ENCODE data around the gene ZCCHC12.
"Not testable (repeated sequence)": the region's sequence is repeated elsewhere in the genome, so short reads cannot be mapped to it uniquely, and the experiment has no call there.

Gene ZCCHC12

DNA sequence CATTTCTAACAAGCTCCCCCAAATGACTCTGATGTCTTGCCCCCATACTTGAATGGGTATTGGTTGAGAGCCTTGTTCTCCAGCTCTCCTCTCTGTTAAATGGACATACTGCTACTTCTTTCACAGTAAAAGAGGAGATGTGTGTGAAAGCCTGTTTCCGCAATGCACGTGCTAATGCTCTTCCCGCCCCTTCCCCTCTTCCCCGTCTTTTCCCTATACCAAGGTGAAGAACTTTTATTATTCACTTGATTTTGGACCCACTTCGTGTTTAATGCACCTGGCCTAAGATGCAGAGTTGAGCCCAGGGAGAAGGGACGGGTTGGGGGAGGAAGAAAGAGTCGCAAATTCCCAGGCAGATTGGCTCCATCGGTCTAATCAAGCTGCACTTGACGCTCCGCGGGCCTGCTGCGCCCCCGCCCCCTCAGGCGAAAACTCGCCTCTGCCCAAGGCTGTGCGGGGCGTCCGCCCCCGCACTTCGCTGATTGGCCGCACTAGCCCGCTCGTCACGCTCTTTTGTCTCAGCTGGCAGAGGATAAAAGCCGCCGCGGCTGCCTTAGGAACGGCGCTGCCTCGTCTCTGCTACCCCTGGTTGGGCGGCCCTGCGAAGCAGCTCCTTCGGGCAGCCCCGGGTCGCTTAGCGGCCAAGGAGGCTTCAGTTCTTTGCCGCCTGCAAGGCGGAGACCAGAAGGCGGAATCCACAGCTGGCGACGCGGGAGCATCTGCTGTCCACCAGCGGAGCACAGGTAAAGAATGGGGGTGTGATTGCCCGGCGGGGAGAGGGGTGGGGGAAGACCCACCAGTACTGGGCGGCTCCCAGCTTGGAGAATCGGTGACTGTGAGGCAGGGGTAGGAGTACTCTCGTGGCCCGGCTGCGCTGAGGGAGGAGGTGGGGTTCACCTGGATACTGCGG, at the start of gene ZCCHC12:
TSS of gene ZCCHC12 (plus strand) at position 562 of the 910 bp plus-strand sequence. CDS start 1,421 bp downstream, outside the sequence.
- no peak for DNase-seq (ENCODE audit: low spot score)

DNA sequence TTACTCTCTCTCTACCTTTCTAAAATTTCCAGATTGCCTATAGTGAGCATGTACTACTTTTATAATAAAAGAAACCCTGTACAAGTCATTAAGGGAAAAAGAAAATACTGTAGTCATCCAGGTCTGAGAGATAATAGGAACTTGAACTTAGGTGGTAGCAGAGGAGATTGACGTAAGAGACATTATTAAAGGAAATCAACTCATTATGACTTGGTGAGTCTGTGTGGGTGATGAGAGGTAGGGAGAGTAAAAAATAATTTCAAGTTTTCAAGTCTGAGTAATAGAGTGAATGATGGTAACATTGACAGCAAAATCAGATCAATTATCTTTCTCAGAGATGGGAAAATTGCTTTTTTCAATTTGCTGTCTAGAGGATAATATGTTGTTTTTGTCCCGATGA, 44.0 kb upstream of the ZCCHC12 start:
- no peak for DNase-seq (ENCODE audit: low spot score)

DNA sequence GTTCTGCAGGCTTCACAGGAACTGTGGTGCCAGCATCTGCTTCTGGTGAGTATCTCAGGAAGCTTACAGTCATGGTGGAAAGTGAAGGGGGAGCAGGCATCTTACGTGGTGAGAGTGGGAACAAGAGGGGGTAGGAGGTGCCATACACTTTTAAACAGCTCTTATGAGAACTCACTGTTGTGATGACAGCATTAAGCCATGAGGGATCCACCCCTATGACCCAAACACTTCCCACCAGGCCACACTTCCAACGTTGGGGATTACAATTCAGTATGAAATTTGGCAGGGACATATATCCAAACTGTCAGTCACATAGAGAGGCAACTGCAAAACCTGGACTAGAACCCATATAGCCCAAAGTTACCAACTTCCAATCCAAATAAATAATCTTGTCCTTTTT, 43.1 kb upstream of the ZCCHC12 start:
- DNase-seq (ENCODE audit: low spot score), result no peak

DNA sequence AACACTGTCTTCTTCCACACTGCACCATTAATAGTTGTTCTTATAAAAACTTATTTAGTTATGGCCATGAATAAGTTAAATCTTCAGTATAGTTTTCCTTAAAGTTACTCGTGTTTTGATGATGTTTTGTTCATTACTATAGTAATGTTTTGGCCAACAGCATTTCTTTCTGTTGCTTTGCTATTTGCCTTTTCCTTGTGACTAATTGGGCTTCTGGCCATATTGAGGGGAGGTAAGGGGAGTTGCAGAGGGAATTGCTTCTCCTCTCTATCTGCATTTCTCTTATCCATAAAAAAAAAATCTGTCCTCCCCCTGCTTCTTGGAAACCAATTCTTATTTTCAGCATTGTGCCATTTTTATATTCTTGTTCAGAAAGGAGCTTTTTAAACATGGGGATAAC, 42.7 kb upstream of the ZCCHC12 start:
- no peak for DNase-seq (ENCODE audit: low spot score)

DNA sequence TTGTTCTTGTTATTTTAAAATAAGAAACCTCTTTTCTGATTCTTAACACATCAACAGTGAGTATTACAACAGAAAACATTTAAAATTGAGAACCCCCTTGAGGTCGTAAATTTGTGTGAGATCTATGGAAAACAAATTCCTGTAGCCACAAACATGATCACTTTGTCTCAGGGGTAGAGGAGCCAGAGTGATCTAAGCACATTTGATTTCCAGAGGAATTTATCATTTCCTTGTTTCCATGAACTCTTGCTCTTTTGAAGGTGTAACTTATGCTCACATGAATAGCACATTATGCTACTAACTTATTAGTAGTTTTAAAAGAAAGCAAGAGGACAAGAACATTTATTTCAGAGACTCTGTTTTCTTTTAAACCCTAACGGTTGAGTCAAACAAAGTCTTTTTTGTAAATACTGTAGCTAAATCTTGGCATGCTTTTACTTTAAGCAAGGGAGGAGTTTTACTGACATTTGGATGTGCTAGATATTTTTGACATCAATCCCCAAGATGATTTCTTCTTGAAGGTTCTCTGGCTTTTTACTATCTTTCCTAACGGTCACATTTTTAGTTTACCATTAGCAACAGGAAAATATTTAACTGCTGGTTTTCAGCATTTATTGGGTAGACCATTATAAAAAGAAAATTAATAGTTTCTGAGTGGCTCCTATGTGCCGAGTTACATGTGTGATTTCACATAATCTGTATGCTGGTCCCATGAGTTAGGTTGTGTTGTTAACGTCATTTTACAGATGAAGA, 27.9 kb upstream of the ZCCHC12 start:
- no peak for DNase-seq (ENCODE audit: low spot score)

DNA sequence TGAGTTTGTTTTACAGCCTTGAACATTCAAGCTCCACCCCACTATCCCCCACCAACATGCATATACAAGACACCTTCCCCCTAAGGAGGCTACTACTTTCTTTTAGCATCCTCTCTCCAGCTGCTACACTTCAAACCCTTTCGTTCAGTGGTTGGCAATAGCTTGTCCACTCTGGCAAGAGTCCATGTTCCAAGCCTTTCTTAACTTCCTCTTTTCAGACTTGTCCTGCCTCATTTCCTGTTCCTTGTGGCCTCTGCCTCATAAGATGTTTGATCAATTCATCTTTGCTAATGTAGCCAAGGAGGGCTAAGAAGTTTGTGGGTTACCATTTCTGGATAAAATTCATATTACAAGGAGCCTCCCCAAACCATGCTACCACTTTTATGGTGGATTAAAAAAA, 20.8 kb upstream of the ZCCHC12 start:
- DNase-seq (ENCODE audit: low spot score), result no peak

DNA sequence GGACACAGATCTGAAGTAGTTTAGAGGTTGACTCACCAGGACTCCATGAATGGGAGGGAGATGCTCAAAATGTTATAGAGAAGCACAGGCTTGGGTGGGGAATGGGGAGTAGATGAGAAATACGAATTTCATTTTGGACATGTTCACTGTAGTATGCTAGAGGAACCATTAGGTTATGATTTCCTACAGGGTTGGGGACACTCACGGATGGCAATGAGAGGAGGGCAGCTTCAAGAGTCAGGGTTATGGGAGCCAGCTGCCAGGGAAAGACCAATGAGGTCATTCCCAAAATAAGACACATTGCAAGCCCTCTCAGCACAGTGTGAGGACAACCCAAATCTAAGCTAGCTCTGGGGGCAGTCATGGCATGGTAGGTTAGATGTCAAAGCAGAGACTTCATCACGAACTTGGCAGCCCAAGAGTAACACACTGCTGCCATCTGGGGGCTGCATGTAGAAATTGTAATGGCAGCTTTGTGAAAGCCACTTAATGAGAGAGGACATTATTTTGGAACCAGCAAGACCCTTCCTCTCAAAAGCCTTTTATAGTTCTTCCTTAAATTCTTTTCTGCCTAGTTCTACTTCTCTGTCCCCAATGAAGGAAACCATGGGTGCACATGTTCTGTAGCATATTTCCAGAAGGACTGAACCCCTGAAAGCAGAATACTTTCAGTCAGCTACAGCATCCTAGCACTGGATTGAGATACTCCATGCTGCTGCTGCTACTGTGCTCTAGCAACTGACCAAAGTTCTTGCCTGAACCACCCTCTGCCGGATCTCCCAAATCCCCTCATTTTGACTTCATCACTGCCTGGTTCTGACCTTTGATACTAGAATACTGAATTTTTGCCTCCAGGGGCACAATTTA, 16.2 kb upstream of the ZCCHC12 start:
- DNase-seq (ENCODE audit: low spot score), result peak; percentile 44

DNA sequence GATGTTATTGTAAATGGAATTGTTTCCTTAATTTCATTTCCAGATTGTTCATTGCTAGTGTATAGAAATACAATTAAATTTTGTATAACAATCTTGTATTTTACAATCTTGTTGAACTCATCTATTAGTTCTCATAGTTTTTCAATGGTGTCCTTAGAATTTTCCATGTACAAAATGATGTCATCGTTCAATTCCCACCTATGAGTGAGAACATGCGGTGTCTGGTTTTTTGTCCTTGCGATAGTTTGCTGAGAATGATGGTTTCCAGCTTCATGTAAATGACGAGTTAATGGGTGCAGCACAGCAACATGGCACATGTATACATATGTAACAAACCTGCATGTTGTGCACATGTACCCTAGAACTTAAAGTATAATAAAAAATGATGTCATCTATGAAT, 6.4 kb upstream of the ZCCHC12 start:
- not testable (repeated sequence) for DNase-seq (ENCODE audit: low spot score)

DNA sequence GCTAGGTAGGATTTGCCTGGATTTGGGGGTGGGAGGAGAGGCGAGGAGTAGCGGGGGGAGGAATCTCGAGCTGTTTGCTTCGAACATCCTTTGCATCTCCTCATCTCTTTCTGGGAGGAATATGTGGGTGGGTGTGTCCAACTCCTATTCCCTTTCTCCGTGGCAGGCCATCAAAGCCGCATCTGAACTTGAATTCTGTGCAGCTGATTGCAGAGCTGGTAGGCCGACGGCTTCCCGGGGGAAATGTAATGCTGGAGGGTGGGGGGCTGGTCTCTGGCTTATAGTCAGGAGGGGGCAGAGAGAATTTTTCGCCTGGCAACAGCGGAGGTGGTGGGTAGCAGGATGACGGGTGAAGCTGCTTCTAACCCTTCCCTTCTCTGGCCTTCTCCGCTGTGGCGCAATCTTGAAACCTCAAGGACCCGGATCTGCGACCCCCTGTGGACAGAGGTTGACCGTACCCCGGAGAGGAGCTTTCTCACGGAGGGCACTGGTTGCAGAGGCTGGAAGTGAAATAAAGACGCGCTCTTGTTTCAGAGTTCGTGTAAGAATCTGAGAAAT, 628 bp downstream of the ZCCHC12 start:
- DNase-seq (ENCODE audit: low spot score), result no peak

DNA sequence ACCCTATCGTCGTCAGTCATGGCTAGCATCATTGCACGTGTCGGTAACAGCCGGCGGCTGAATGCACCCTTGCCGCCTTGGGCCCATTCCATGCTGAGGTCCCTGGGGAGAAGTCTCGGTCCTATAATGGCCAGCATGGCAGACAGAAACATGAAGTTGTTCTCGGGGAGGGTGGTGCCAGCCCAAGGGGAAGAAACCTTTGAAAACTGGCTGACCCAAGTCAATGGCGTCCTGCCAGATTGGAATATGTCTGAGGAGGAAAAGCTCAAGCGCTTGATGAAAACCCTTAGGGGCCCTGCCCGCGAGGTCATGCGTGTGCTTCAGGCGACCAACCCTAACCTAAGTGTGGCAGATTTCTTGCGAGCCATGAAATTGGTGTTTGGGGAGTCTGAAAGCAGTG, 1.6 kb downstream of the ZCCHC12 start:
- no peak for DNase-seq (ENCODE audit: low spot score)

DNA sequence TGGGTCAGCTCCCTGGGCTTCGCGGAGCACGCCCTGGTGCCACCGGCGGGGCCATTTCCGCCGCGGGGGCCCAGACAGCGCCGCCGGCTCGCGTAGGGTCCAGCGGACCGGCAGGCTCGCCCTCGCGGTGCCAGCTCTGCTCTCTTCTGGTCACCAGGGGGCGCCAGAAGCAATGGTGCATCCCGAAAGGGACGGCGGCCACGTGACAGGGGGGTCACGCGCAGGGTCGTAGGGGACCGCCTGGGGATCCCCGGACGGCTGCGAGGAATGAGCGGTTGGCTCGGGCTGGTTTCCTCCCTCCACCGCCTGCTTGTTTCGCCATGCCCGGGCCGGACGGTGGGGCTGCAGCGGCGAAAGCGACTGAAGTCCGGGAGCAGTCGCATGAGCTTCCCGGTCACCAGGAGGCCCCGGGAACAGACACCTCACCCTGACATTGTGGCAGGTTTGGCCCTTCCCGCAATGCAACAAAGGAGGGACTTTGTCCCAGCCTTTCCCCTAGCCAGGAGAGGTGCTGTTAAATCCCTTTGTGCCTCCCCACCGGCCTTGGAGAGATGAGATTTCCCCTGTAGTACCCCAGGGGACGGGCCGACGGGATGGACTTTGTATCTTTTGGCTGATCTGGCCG, 15.8 kb downstream of the ZCCHC12 start:
- peak; percentile 63 for DNase-seq (ENCODE audit: low spot score)

DNA sequence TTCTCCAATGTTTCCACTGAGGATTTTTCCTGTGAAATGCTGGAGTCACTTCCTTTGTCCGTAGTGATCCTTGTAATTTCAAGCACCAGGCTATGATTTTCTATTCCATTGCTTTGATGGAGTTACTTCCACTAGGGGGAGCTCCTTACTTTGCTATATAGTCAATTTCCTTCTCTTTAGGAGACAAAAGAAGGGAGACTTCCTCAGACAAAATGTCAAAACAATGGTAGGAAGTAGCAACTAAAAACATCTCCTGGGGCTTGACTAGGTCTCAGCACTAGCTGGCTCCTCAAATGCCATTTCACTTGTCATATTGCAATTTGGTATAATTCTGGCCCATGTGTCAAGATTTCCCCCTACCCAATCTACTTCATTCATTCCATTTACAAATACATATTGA, 24.1 kb downstream of the ZCCHC12 start:
- peak; percentile 51 for DNase-seq (ENCODE audit: low spot score)

DNA sequence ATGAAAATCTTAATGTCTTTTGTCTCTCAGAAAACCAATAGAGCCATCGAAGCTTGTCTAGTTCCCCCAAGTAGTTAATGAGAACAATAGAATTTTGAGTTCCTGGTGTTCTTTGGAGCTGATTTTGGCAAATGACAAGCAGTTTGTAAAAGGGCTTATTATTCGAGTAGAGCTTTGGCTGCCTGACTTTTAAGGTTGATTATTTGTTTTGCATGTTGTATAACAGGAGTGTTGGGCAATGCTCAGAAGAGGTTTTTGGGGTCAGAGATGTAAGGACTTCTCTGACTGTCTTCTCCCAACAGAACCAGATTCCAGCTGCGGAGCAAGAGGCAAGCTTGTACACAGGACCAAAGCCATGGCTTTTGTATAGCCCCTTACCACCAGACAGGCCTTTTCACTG, 30.0 kb downstream of the ZCCHC12 start:
- DNase-seq (ENCODE audit: low spot score), result no peak

DNA sequence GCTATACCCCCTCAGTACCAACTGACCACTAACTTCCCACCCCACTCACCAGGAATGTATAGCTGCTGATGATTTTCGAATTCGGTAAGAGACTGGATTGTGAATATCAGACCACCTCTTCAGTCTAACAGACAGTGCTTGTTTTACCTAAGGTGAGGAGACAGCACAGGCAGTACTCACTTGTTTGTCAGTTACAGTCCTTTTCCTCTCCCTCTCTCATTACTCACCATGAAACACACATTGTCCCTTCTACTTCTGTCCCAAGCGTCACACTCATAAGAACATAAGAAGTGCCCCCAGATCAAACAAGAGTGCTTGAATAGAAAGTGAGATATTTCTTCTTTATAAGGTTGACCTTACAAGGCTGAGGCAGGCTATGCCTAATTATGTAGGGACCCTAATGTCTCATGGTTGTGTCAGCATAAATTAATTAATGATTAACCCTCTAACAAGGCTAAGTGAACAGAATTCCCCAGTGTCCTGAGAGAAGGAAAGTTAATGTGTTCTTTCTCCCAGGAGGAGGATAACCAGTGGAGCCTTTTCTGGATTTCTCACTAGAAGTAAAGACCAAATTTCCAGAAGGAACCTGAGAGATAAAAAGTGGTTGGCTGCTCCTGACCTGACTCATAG, 32.2 kb downstream of the ZCCHC12 start:
- DNase-seq (ENCODE audit: low spot score), result no peak

DNA sequence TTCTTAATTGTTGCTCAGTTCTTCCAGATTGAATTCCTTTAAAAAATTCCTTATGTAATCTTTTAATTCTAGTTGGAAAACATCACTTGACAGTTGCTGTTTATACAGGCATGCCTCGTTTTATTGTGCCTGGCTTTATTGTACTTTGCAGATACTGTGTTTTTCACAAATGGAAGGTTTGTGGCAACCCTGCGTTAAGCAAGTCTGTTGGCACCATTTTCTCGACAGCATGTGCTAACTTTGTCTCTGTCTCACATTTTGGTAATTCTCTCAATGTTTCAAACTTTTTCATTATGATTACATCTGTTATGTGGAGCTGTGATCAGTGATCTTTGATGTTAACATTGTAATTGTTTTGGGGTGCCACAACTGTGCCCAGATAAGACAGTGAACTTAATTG, 33.4 kb downstream of the ZCCHC12 start:
- no peak for DNase-seq (ENCODE audit: low spot score)

DNA sequence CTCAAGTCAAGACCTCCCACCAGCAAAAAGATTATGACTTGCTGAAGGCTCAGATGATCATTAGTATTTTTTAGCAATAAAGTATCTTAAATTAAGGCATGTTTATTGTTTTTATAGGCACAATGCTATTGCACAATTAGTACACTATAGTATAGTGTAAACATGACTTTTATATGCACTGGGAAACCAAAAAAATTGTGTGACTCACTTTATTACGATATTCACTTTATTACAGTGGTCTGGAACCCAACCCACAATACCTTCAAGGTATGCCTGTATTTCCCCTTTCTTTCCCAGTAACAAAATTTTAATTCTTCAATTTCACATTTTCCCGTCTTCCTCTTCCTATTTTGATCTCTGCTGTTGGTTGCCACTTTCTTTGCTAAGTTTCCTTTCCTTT, 37.7 kb downstream of the ZCCHC12 start:
- no peak for DNase-seq (ENCODE audit: low spot score)

DNA sequence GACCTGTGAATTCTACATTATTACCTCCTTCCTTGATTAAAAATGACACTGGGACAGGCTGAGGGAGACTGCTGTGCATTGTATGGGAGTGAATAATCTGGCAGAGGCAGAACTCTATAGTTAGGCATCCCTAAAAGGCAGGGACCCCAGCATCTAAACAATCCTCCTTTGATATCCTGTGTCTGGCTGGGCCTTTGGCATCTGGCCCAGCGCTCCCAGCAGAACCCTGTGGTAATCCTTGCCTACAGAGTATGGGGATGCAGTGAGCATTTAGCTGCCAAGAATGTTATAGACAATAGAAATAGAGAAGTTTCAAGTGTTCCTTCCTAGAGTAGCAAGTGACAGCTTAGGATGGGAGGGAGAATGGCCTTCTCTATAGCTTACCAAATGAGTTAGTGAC, 38.5 kb downstream of the ZCCHC12 start:
- DNase-seq (ENCODE audit: low spot score), result no peak

DNA sequence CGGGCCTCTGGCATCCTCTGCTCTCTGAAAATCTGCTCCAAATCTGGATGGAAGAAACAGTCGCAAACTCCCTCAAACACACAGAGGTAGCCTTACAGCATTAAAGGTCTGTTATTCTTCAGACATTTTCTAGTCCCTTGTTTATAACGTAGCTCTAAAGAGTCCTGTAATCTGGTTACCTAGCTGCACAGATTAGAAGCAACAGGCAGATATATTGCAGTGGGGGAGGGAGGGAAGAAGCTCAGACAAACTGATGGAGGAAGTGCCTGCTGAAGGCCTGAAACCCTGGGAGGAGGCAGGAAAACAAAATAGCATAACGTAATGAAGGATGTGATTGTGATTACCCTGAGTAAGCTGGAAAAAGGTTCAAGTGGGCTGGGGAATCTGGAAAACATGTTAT, 39.4 kb downstream of the ZCCHC12 start:
- DNase-seq (ENCODE audit: low spot score), result no peak

DNA sequence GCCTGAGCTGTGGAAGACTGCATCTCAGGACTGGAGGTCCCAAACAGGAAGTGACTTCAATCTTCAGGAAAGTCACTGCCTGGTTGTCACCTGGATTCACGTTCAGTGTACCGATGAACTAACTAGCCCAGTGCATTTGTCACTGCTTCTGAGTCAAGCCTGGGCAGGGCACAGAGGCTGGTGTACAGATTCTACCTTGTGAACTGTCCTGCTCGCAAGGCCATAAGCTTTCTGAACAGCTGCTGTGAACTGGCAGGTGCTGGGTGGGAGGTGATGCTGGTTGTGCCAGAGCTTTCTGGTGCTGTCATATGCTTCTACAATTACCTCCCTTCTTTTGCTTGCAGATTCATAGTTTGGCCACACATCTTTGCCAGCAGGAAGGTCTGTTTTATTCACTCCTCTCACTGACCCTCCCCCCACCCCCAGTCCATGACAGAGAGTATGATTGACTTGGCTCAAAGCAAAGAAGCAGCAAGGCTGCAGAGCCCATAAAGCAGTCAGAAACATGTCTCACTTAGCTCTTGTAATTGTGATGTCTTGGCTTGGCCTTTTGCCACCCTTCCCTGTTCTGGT, 40.5 kb downstream of the ZCCHC12 start:
- no peak for DNase-seq (ENCODE audit: low spot score)

DNA sequence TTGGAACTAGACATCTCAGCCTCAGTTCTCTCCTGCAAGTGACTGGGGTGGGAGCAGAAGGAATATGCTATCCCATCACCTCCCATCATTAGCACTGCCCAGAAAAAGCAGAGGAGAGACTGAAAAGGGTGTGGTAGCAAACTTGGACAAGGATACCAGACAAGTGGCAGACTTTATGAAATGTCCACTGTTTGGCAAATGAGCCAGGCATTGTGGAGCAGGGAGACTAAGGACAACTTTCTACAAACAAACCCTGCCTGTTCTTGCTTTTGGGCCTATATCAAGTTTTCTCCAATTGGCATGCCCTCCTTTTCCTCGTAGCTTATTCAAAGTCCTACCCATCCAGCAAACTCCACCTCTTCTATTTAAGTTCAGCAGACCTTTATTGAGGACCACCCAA, 41.6 kb downstream of the ZCCHC12 start:
- DNase-seq (ENCODE audit: low spot score), result no peak

DNA sequence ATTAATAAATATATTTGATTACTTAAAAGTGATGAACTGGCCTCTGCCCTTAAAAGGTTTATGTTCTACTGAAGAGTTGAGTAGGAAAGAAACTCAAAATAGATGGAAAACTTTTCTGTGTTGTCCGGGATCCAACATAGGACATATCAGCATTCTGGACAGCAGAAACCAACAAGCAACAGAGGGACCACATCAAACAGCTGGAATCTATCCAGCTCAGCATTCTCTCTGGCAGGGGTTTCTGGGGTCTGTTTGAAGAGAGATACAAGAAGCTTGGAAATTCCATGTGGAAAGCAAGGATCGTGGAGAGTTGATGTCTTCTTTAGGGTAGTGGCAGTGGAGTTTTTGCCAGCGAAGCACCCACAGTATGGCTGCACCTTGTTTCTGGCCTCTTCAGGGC, 43.6 kb downstream of the ZCCHC12 start:
- no peak for DNase-seq (ENCODE audit: low spot score)

Measured in LoVo (cell line).